Subcutaneous adipose tissue (tissue), 4 donors: ENCODE data around the gene SLC5A2. TPM values are rescaled to one million over a fixed set of nuclear protein-coding genes. Genes with fewer than 3 reads are reported as not detected.

ENCODE experiments used
- CTCF ChIP-seq: fragments of 450-650 bp; IDR thresholded peaks from one replicate; pipeline ENCODE4 v1.5.1; 2016; ENCODE audit warnings: low read depth, mild to moderate bottlenecking, control low read depth, antibody characterized with exemption, moderate library complexity
- total RNA-seq, 4 donors: library from RNA; depleted of rRNA; stranded (reverse); fragments of >200 nt; gene quantifications; one replicate each; pipeline ENCODE4 v1.1.0, GENCODE V29; 2016

The SLC5A2 gene
- total RNA-seq, 4 donors from 2014 or later, result not detected

DNA sequence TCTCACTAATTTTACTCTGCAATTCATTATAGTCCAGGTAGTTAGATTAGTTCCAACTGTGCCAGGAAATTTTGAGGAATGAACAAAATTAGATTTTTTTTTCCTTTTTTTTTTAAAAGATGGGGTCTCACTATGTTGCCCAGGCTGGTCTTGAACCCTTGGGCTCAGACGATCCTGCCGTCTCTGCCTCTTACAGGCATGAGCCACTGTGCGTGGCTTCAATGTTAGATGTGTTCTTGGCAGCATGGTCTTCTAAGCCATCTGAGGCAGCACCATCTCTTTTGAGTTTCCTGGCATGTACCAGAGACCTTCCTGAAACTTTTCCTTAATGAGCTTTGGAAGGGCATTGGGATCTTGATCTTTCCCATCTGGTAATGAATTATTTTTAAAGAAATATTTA lies 42.2 kb downstream of the SLC5A2 start:
- TF ChIP-seq CTCF, result no peak

DNA sequence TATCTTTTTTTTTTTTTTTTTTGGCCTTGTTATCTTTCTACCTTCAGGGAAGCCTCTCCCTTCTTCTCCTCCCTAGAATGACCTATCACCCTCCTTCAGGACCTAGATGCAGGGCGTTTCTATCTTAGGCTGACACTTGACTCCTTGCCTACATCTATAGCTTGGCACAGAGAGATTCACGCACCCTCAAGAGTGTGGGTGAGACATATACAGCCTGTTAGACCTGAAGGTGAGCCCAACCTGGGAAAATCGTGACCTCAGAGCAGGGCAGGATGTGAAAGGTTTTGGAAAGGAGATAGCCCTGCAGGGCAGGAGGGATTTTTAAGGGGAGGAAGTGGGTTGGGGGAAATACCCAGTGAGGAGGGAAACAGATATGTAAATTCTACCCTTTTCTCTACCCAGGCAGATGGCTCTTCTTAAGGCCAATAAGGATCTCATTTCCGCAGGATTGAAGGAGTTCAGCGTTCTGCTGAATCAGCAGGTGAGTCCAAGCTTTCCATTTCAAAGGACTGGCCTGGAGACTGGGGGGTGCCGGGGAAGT lies 44.9 kb downstream of the SLC5A2 start, which contains the start of gene AHSP:
AHSP (plus strand) TSS at position 167 of the 541 bp plus-strand sequence; CDS start at position 407, 240 bp downstream.
- no peak for TF ChIP-seq CTCF

GRCh38 chr16:31528523-31529107 lies 45.7 kb downstream of the SLC5A2 start:
- TF ChIP-seq CTCF, result no peak

DNA sequence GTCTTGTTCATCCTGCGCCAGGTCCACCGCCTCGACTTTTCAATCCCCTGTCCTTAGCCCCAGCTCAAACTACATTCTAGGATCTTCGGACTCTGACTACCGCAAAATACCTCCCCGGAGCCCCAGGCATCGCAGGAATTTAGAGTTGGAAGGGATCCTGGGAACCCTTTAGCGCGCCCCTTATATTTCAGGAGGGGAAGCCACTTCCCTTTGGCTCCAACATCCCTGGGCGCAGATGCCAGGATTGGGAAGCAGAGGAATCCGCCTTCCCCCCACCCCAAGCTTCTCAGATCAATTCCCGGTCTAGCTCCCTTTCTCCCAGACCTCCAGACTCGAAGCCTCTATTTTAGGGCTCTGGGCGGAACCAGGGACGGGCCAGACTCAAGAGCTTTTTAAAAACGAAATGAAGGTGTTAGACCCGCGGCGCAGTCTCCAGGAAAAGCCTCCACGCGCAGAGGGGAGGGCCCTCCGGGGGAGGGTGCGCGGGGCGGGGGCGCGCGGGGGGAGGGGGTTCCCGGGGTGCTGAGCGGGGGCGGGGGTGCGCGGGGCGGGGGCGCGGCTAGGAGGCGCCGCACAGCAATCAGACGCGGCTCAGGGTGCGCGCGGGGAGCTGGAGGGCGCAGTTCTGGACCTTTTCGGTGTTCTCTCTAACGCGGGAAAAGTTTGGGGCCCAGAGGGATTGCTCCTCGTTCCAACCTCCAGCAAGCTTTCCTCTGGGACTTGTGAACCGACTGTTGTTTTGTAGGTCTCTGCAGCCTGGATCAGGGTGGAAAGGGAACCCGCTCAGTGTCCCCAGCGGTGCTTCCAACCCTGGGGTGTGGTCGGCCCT lies 46.4 kb downstream of the SLC5A2 start:
- TF ChIP-seq CTCF, result no peak

DNA sequence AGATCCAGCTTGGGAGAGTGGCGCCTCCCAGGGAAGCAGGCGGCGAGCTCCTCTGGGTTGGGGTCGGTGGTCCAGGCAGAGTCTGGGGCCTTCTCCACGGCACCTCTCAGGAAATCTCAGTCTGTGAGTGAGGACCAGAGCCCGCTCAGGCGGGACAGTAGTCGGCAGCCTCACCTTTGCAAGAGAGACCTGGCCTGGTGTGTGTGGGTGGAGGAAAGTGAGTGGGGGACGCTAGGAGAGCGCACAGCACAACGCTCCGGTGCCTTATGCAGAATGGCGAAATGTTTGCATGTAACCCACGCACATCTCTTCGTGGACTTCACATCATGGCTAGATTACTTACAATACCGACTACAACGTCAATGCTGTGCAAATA lies 47.0 kb downstream of the SLC5A2 start:
- TF ChIP-seq CTCF, result no peak

- no peak for TF ChIP-seq CTCF
Measured at GRCh38 chr16:31530405-31530804, 47.5 kb downstream of the SLC5A2 start.

- TF ChIP-seq CTCF, result no peak
Measured at GRCh38 chr16:31531096-31531495, 48.2 kb downstream of the SLC5A2 start.
